22Rv1 (cell line): ENCODE results near the gene PLEKHG7.

Experiments
- CTCF ChIP-seq: fragments of 450-650 bp; IDR thresholded peaks from 2 replicates; pipeline ENCODE4 v1.5.1; 2017; ENCODE audit warnings: mild to moderate bottlenecking
- ZFX ChIP-seq: fragments of 450-650 bp; IDR thresholded peaks from 2 replicates; pipeline ENCODE4 v1.6.1; 2017; ENCODE audit warnings: antibody characterized with exemption, borderline replicate concordance

GRCh38 chr12:92762773-92763172, 60.0 kb downstream of the PLEKHG7 start:
- TF ChIP-seq CTCF (no peak), ZFX (no peak)
